Skeletal muscle satellite cell (primary cell): ENCODE results near the gene PYGO2.

Experiments
- H3K27me3 ChIP-seq: 2 replicates; pipeline ENCODE4 v1.7.0; 2013; ENCODE audit warnings: low read length; ENCODE audit not compliant: control insufficient read depth, insufficient read depth
- H3K36me3 ChIP-seq: 2 replicates; pipeline ENCODE4 v1.7.0; 2013; ENCODE audit warnings: mild to moderate bottlenecking, control low read depth, low read length; ENCODE audit not compliant: insufficient read depth
- H3K4me1 ChIP-seq: 2 replicates; pipeline ENCODE4 v1.7.0; 2013; ENCODE audit warnings: low read length; ENCODE audit not compliant: control insufficient read depth, insufficient read depth
- H3K4me2 ChIP-seq: 2 replicates; pipeline ENCODE4 v1.7.0; 2013; ENCODE audit warnings: mild to moderate bottlenecking, low read length
- H3K4me3 ChIP-seq: 2 replicates; pipeline ENCODE4 v1.7.0; 2013; ENCODE audit warnings: low read length
- H3K9ac ChIP-seq: 2 replicates; pipeline ENCODE4 v1.7.0; 2013; ENCODE audit warnings: mild to moderate bottlenecking, low read depth, low read length, moderate library complexity
- H3K9me3 ChIP-seq: replicated peaks from 2 replicates; pipeline ENCODE4 v1.7.0; 2013; ENCODE audit warnings: mild to moderate bottlenecking, control low read depth, low read length

The PYGO2 gene

GRCh38 chr1:154935749-154936554 lies 25.6 kb downstream of the PYGO2 start:
- H3K4me1 ChIP-seq, result peaks cover 12% of the 10 kb centered on the region
- peak overlapping the region; percentile 95 for H3K9ac ChIP-seq
- no peaks in the 10 kb centered on the region for H3K9me3 ChIP-seq
- H3K27me3 ChIP-seq, result no peaks in the 10 kb centered on the region
- H3K4me2 ChIP-seq, result peak overlapping the region; percentile 93
- H3K36me3 ChIP-seq, result no peaks in the 10 kb centered on the region
- H3K4me3 ChIP-seq, result peak overlapping the region; percentile 81

GRCh38 chr1:154934358-154934948 lies 27.1 kb downstream of the PYGO2 start:
- H3K9me3 ChIP-seq, result no peaks in the 10 kb centered on the region
- no peak overlapping the region for H3K4me3 ChIP-seq
- H3K9ac ChIP-seq, result no peak overlapping the region
- H3K4me1 ChIP-seq, result peaks cover 12% of the 10 kb centered on the region
- no peaks in the 10 kb centered on the region for H3K36me3 ChIP-seq
- no peak overlapping the region for H3K4me2 ChIP-seq
- H3K27me3 ChIP-seq, result no peaks in the 10 kb centered on the region

- no peak overlapping the region for H3K4me3 ChIP-seq
- H3K4me2 ChIP-seq, result no peak overlapping the region
- peaks cover 5% of the 10 kb centered on the region for H3K4me1 ChIP-seq
- H3K9me3 ChIP-seq, result no peaks in the 10 kb centered on the region
- H3K36me3 ChIP-seq, result peaks cover 5% of the 10 kb centered on the region
- no peak overlapping the region for H3K9ac ChIP-seq
- no peaks in the 10 kb centered on the region for H3K27me3 ChIP-seq
Observed at GRCh38 chr1:154931940-154932487, 29.6 kb downstream of the PYGO2 start.

- H3K4me1 ChIP-seq, result no peaks in the 10 kb centered on the region
- H3K36me3 ChIP-seq, result peaks cover 37% of the 10 kb centered on the region
- no peaks in the 10 kb centered on the region for H3K9me3 ChIP-seq
- H3K4me2 ChIP-seq, result no peak overlapping the region
- H3K4me3 ChIP-seq, result no peak overlapping the region
- H3K27me3 ChIP-seq, result no peaks in the 10 kb centered on the region
- H3K9ac ChIP-seq, result no peak overlapping the region
Observed at GRCh38 chr1:154926201-154926600, 35.4 kb downstream of the PYGO2 start.

- H3K4me2 ChIP-seq, result no peak overlapping the region
- no peaks in the 10 kb centered on the region for H3K27me3 ChIP-seq
Observed at GRCh38 chr1:154925335-154926170, 36.0 kb downstream of the PYGO2 start.

GRCh38 chr1:154923695-154924094 lies 37.9 kb downstream of the PYGO2 start:
- Histone ChIP-seq H3K4me3 (no peak overlapping the region), H3K9me3 (no peaks in the 10 kb centered on the region), H3K36me3 (peaks cover 32% of the 10 kb centered on the region), H3K4me1 (no peaks in the 10 kb centered on the region), H3K27me3 (no peaks in the 10 kb centered on the region), H3K4me2 (no peak overlapping the region), H3K9ac (no peak overlapping the region)

More at GRCh38 chr1:154925335-154926170, 36.0 kb downstream of the PYGO2 start:
- no peak overlapping the region for H3K4me3 ChIP-seq
- H3K9ac ChIP-seq, result no peak overlapping the region
- no peaks in the 10 kb centered on the region for H3K9me3 ChIP-seq
- H3K36me3 ChIP-seq, result peaks cover 37% of the 10 kb centered on the region
- no peaks in the 10 kb centered on the region for H3K4me1 ChIP-seq

- Histone ChIP-seq H3K27me3 (no peaks in the 10 kb centered on the region), H3K9me3 (no peaks in the 10 kb centered on the region), H3K36me3 (no peaks in the 10 kb centered on the region), H3K4me1 (no peaks in the 10 kb centered on the region), H3K9ac (no peak overlapping the region), H3K4me2 (no peak overlapping the region), H3K4me3 (no peak overlapping the region)
Observed at GRCh38 chr1:154913273-154913672, 48.3 kb downstream of the PYGO2 start.

- no peaks in the 10 kb centered on the region for H3K36me3 ChIP-seq
- no peak overlapping the region for H3K4me3 ChIP-seq
- no peaks in the 10 kb centered on the region for H3K9me3 ChIP-seq
- no peak overlapping the region for H3K4me2 ChIP-seq
- H3K27me3 ChIP-seq, result no peaks in the 10 kb centered on the region
- no peaks in the 10 kb centered on the region for H3K4me1 ChIP-seq
- H3K9ac ChIP-seq, result no peak overlapping the region
Observed at GRCh38 chr1:154912755-154913154, 48.8 kb downstream of the PYGO2 start.

- H3K4me2 ChIP-seq, result no peak overlapping the region
- H3K9ac ChIP-seq, result no peak overlapping the region
- no peaks in the 10 kb centered on the region for H3K4me1 ChIP-seq
- no peaks in the 10 kb centered on the region for H3K27me3 ChIP-seq
- no peak overlapping the region for H3K4me3 ChIP-seq
- no peaks in the 10 kb centered on the region for H3K36me3 ChIP-seq
- H3K9me3 ChIP-seq, result no peaks in the 10 kb centered on the region
Observed at GRCh38 chr1:154911691-154912550, 49.7 kb downstream of the PYGO2 start.

GRCh38 chr1:154910851-154911250 lies 50.7 kb downstream of the PYGO2 start:
- Histone ChIP-seq H3K36me3 (no peaks in the 10 kb centered on the region), H3K4me2 (no peak overlapping the region), H3K4me3 (no peak overlapping the region), H3K9me3 (no peaks in the 10 kb centered on the region), H3K4me1 (no peaks in the 10 kb centered on the region), H3K27me3 (no peaks in the 10 kb centered on the region), H3K9ac (no peak overlapping the region)
